ENCODE results near the gene BST1.
"Not testable (repeated sequence)": the region's sequence is repeated elsewhere in the genome, so short reads cannot be mapped to it uniquely, and the experiment has no call there.

GRCh38 chr4:15762460-15762859, 59.6 kb downstream of the BST1 start:
- not testable (repeated sequence) for TF ChIP-seq POLR2A (IDR thresholded peaks at IDR 0.05; ENCODE audit: low read depth, low read length); EZH2 (IDR thresholded peaks at IDR 0.05; ENCODE audit: borderline replicate concordance, low read depth, low read length, severe bottlenecking); POLR2AphosphoS5 (IDR thresholded peaks at IDR 0.05; ENCODE audit: insufficient read depth, low read depth, low read length); CTCF (IDR thresholded peaks at IDR 0.05; ENCODE audit: extremely low read depth in 1 of 2, insufficient read depth in 1 of 2, low read depth in 1 of 2, low read length in 2 of 2); JUN (IDR thresholded peaks at IDR 0.05; ENCODE audit: borderline replicate concordance, insufficient read depth, insufficient read length, low read depth); MAX (IDR thresholded peaks at IDR 0.05; ENCODE audit: insufficient read depth, insufficient read length); MYC (IDR thresholded peaks at IDR 0.05; ENCODE audit: low read depth, low read length); FOS (IDR thresholded peaks at IDR 0.05; ENCODE audit: borderline replicate concordance, insufficient read depth, low read length); GATA2 (IDR thresholded peaks at IDR 0.05; ENCODE audit: insufficient read depth, insufficient read length, low read depth, low read length)
